PC-3 (cell line): ENCODE measurements around the gene TSPAN11. TPM values are rescaled to one million over a fixed set of nuclear protein-coding genes. Genes with fewer than 3 reads are reported as not detected.

Experiments used
- ATAC-seq: fragments of 200-7000 bp; cut with Tn5 transposase; 2 replicates; pipeline ENCODE4 v1.9.1; 2020; ENCODE audit warnings: mild to moderate bottlenecking, moderate library complexity
- BruUV-seq: library from RNA; stranded (reverse); fragments of 400-500 nt; replicated peaks from 2 replicates; lab custom pipeline; 2021; lab: Mats Ljungman, UMichigan
- CTCF ChIA-PET: fragments of 300-600 bp; sonication (Branson Sonifier 250); formaldehyde crosslinking; loops from one replicate; lab custom pipeline; 2022; ENCODE audit warnings: antibody characterized with exemption; lab: Charles Lee
- POLR2A ChIA-PET: fragments of 300-600 bp; sonication (Branson Sonifier 250); formaldehyde crosslinking; loops from one replicate; lab custom pipeline; 2022; ENCODE audit warnings: antibody characterized with exemption; ENCODE audit not compliant: unreplicated experiment; lab: Charles Lee
- DNase-seq: peaks from one replicate; pipeline ENCODE4 v3.0.0-alpha.2; 2015
- H2AFZ ChIP-seq: fragments of 300-600 bp; sonication (generic); 2 replicates; pipeline ENCODE4 v1.6.0; 2016; ENCODE audit warnings: antibody characterized with exemption, low read length
- H3F3A ChIP-seq: fragments of 300-600 bp; sonication (generic); one replicate; pipeline ENCODE4 v1.6.0; 2017; ENCODE audit warnings: antibody characterized with exemption, low read length, control low read depth, mild to moderate bottlenecking; ENCODE audit not compliant: unreplicated experiment
- H3K27ac ChIP-seq: fragments of 300-600 bp; sonication (generic); 2 replicates; pipeline ENCODE4 v1.5.1; 2016; ENCODE audit warnings: mild to moderate bottlenecking, low read length
- H3K27me3 ChIP-seq: fragments of 300-600 bp; sonication (generic); 2 replicates; pipeline ENCODE4 v1.6.1; 2016; ENCODE audit warnings: low read length, mixed read lengths
- H3K36me3 ChIP-seq: fragments of 300-600 bp; sonication (generic); 2 replicates; pipeline ENCODE4 v1.6.1; 2016; ENCODE audit warnings: low read depth, mixed run types, low read length, mixed read lengths
- H3K4me1 ChIP-seq: fragments of 300-600 bp; sonication (generic); 2 replicates; pipeline ENCODE4 v1.5.1; 2016; ENCODE audit warnings: low read length; ENCODE audit not compliant: insufficient read depth
- H3K4me2 ChIP-seq: fragments of 300-600 bp; sonication (generic); 2 replicates; pipeline ENCODE4 v1.6.0; 2016; ENCODE audit warnings: low read length
- H3K4me3 ChIP-seq: fragments of 300-600 bp; sonication (generic); 2 replicates; pipeline ENCODE4 v1.5.1; 2016; ENCODE audit warnings: mild to moderate bottlenecking, low read length, mixed read lengths
- H3K79me2 ChIP-seq: fragments of 300-600 bp; sonication (generic); 2 replicates; pipeline ENCODE4 v1.6.1; 2017; ENCODE audit warnings: low read length, mixed read lengths
- H3K9ac ChIP-seq: fragments of 300-600 bp; sonication (generic); 2 replicates; pipeline ENCODE4 v1.6.0; 2016; ENCODE audit warnings: mild to moderate bottlenecking, low read length
- H3K9me2 ChIP-seq: fragments of 300-600 bp; sonication (generic); replicated peaks from 2 replicates; pipeline ENCODE4 v1.6.1; 2016; ENCODE audit warnings: mixed run types, low read length, mixed read lengths
- H3K9me3 ChIP-seq: fragments of 300-600 bp; sonication (generic); 2 replicates; pipeline ENCODE4 v1.6.1; 2016; ENCODE audit warnings: low read length, mixed read lengths
- H4K20me1 ChIP-seq: fragments of 300-600 bp; sonication (generic); 2 replicates; pipeline ENCODE4 v1.6.1; 2016; ENCODE audit warnings: low read length, mixed read lengths
- CTCF ChIP-seq: fragments of 300-600 bp; sonication (generic); conservative IDR thresholded peaks from 2 replicates; pipeline ENCODE4 v1.5.1; 2017; ENCODE audit warnings: antibody characterized with exemption, low read depth, mild to moderate bottlenecking, low read length
- EZH2 ChIP-seq: fragments of 300-600 bp; sonication (generic); IDR thresholded peaks from one replicate; pipeline ENCODE4 v1.6.1; 2017; ENCODE audit warnings: antibody characterized with exemption, mild to moderate bottlenecking, low read length; ENCODE audit not compliant: unreplicated experiment
- EZH2phosphoT487 ChIP-seq: fragments of 300-600 bp; sonication (generic); IDR thresholded peaks from 2 replicates; pipeline ENCODE4 v1.6.1; 2018; ENCODE audit warnings: mild to moderate bottlenecking, antibody characterized with exemption, low read length, borderline replicate concordance
- intact Hi-C: fragments of 100-400 bp; cut with micrococcal nuclease; formaldehyde crosslinking; loops from 2 replicates; pipeline ENCODE4 v1.9.0; 2023
- total RNA-seq: library from RNA; depleted of rRNA; stranded (reverse); fragments of >200 nt; gene quantifications from 2 replicates; pipeline ENCODE4 v1.2.3, GENCODE V29; 2014

The TSPAN11 gene
- total RNA-seq, 1 experiment from 2014 or later: not detected

GRCh38 chr12:30942936-30943335 lies 16.4 kb downstream of the TSPAN11 start:
- no peak overlapping the region for H2AFZ ChIP-seq
- no peaks in the 10 kb centered on the region for H3K9me2 ChIP-seq
- no TSS peak for BruUV-seq
- H3K36me3 ChIP-seq: no peaks in the 10 kb centered on the region
- H3K27me3 ChIP-seq: no peaks in the 10 kb centered on the region
- CTCF ChIA-PET: no interaction called here
- no peaks in the 10 kb centered on the region for H4K20me1 ChIP-seq
- ATAC-seq: no peak
- POLR2A ChIA-PET: no interaction called here
- no peak overlapping the region for H3K27ac ChIP-seq
- H3K79me2 ChIP-seq: no peaks in the 10 kb centered on the region
- no peak overlapping the region for H3K4me3 ChIP-seq
- intact Hi-C loops: no loop called here
- no peaks in the 10 kb centered on the region for H3K4me1 ChIP-seq
- TF ChIP-seq CTCF (no peak), EZH2phosphoT487 (no peak)
- H3K4me2 ChIP-seq: no peak overlapping the region
- H3K9ac ChIP-seq: no peak overlapping the region
- H3K9me3 ChIP-seq: no peaks in the 10 kb centered on the region
- H3F3A ChIP-seq: no peaks in the 10 kb centered on the region
- DNase-seq: no peak

DNA sequence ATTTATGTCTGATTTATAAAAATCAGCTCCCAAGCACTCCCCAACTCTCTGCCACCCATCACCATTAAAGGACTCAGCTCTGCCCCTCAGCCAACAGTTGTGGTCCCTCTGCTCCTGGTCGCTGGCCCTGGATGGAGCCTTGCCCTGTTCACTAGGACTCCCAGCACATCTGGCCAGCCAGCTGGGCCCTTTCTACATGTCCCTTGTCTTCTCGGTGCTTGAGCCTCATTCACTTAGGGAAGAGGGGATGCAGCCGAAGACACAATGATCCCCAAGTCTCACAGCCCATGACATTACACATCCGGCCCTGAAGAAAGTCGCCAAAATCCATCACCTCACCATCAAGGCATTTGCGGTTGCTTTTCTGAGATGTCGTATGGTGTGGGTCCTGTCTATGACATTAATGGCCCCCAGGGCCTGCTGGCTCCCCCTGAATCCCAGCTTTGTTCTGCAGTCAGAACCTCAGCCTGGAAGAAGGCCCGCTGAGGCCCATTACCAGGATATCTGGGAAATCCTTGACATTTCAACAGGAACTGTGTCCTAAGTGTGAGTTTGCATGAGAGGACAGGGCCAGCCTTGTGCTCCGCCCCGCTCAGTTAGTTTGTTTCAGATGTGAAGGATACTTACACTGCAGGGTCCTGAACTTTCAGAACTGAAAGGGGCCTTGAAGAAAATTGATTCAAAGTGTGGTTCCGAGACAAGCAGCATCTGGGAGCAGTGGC lies 19.1 kb downstream of the TSPAN11 start:
- Histone ChIP-seq H3F3A (no peaks in the 10 kb centered on the region), H3K9me3 (no peaks in the 10 kb centered on the region), H3K4me1 (no peaks in the 10 kb centered on the region), H3K4me2 (no peak overlapping the region), H2AFZ (no peak overlapping the region), H3K9ac (no peak overlapping the region), H4K20me1 (no peaks in the 10 kb centered on the region), H3K36me3 (no peaks in the 10 kb centered on the region), H3K27me3 (no peaks in the 10 kb centered on the region), H3K79me2 (no peaks in the 10 kb centered on the region), H3K4me3 (no peak overlapping the region), H3K27ac (no peak overlapping the region), H3K9me2 (no peaks in the 10 kb centered on the region)
- ChIA-PET CTCF (interaction anchor here (0.7 kb wide), 1 partner anchor 292 kb away, joined by 3 read pairs; no protein-coding TSS in a partner anchor), POLR2A (no interaction called here)
- DNase-seq (no peak), ATAC-seq (no peak)
- TF ChIP-seq EZH2phosphoT487 (no peak), EZH2 (no peak), CTCF (no peak)
- intact Hi-C loops: no loop called here
- BruUV-seq: no TSS peak

GRCh38 chr12:30952015-30952414 lies 25.5 kb downstream of the TSPAN11 start:
- BruUV-seq: no TSS peak
- no peaks in the 10 kb centered on the region for H3F3A ChIP-seq
- H3K27me3 ChIP-seq: no peaks in the 10 kb centered on the region
- no peaks in the 10 kb centered on the region for H3K9me3 ChIP-seq
- H3K4me2 ChIP-seq: no peak overlapping the region
- ATAC-seq: no peak
- no peaks in the 10 kb centered on the region for H4K20me1 ChIP-seq
- H3K79me2 ChIP-seq: no peaks in the 10 kb centered on the region
- no peak for TF ChIP-seq CTCF
- TF ChIP-seq EZH2phosphoT487: no peak
- TF ChIP-seq EZH2: no peak
- H3K4me1 ChIP-seq: no peaks in the 10 kb centered on the region
- no peak overlapping the region for H3K4me3 ChIP-seq
- H3K36me3 ChIP-seq: no peaks in the 10 kb centered on the region
- no peak for DNase-seq
- ChIA-PET POLR2A (no interaction called here), CTCF (no interaction called here)
- H2AFZ ChIP-seq: no peak overlapping the region
- H3K9me2 ChIP-seq: no peaks in the 10 kb centered on the region
- intact Hi-C loops: no loop called here
- no peak overlapping the region for H3K27ac ChIP-seq
- no peak overlapping the region for H3K9ac ChIP-seq
